ENCODE measurements around the gene TIMP1. TPM values are rescaled to one million over a fixed set of nuclear protein-coding genes. Genes with fewer than 3 reads are reported as not detected.

The TIMP1 gene
- total and polyA plus RNA-seq, 10 of the 15 experiments (the other 5 are each of a cell fraction or from before 2014, with no cell fraction given): 101 to 341 (median 134) TPM

DNA sequence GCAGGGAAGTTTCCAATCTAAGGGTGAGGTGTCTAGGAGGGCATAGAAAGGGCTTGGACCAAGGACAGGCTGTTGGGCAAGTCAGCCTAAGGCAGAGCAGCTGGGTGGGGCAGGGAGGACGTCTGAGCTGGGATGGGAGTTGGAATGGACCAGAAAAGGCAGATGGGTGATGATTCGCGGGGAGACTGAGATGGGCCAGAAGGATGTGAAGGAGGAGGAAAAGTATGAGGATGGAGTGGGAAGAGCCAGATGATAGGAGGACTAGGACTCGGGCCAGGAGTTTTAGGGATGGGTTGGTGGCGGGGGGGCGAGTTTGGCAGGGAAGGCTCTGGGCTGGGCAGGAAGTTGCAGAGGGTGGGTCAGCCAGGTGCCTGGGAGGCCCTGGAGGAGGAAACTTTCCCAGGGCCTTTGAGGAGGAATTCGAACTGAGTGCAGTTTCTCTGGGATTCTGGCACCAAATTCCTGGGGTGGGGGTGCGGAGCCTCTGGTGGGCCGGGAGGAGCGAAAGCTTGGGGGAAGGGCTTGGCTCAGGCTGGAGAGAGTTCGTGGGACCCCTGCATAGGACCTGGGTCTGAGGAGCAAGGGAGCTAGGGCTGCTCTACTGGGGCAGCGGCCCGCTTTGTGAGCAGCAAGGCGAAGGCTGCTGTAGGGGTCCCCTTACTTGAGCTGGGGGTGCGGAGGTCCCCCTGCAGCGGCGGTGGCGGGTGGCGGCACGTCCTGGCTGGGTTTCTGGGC, 8.7 kb upstream of the TIMP1 start:
- Histone ChIP-seq H3K27me3 (replicated peaks in 1 of 2; ENCODE audit: control insufficient read depth in 2 of 2, insufficient read depth in 2 of 2, low read length in 1 of 2) (no peaks in the 10 kb centered on the region), H3K4me2 (ENCODE audit: control insufficient read depth, insufficient read depth) (no peak overlapping the region), H3K9me3 (replicated peaks; ENCODE audit: control insufficient read depth, insufficient read depth, low read length) (no peaks in the 10 kb centered on the region; the same call in 2 of the 3 replicates), H3K27ac (ENCODE audit: control insufficient read depth, insufficient read depth) (no peak overlapping the region), H3K9ac (ENCODE audit: control insufficient read depth, insufficient read depth, low read length) (no peak overlapping the region), H3K79me2 (ENCODE audit: control insufficient read depth, insufficient read depth, low read length) (no peaks in the 10 kb centered on the region), H3K4me3 (no peak overlapping the region), H3K36me3 (ENCODE audit: control insufficient read depth in 2 of 2, insufficient read depth in 2 of 2, low read length in 1 of 2) (peaks cover 1 to 4% of the 10 kb centered on the region in 2 experiments; a peak in 3 of 4 replicates), H3K4me1 (ENCODE audit: control insufficient read depth, insufficient read depth, low read length) (no peaks in the 10 kb centered on the region), H2AFZ (ENCODE audit: control insufficient read depth, low read depth, low read length) (no peak overlapping the region), H4K20me1 (ENCODE audit: control insufficient read depth, insufficient read depth) (no peaks in the 10 kb centered on the region)
- intact Hi-C loops (cut with micrococcal nuclease; ENCODE audit: unreplicated experiment): no loop called here
- SMC1A ChIA-PET (ENCODE audit: uncharacterized antibody, unreplicated experiment): no interaction called here
- POLR2A ChIA-PET: no interaction called here
- RAD21 ChIA-PET (ENCODE audit: unreplicated experiment): no interaction called here
- TF ChIP-seq RFX5 (IDR thresholded peaks at IDR 0.05; ENCODE audit: low read depth, low read length) (no peak), HCFC1 (IDR thresholded peaks at IDR 0.05; ENCODE audit: low read length) (no peak), TCF12 (IDR thresholded peaks at IDR 0.05; ENCODE audit: low read depth, low read length) (no peak), POU2F2 (IDR thresholded peaks at IDR 0.05; ENCODE audit: borderline replicate concordance, low read depth, low read length) (no peak), NR2C2 (IDR thresholded peaks at IDR 0.05; ENCODE audit: borderline replicate concordance, control insufficient read depth, insufficient read length, low read depth) (no peak), SMAD1 (IDR thresholded peaks at IDR 0.05; ENCODE audit: low read depth, partially characterized antibody) (no peak), ASH2L (IDR thresholded peaks at IDR 0.05; ENCODE audit: borderline replicate concordance, low read depth) (no peak), PAX8 (IDR thresholded peaks at IDR 0.05) (no peak)
- CTCF ChIA-PET: no interaction called here
- 73% methylated on average over 20 of the region's 20 CpGs for WGBS (ENCODE audit: insufficient coverage, insufficient replicate concordance, low lambda C conversion rate, missing lambda C conversion rate)
- ATAC-seq: no peak
- FAIRE-seq: no peak
- DNase-seq (ENCODE audit: low read depth, low spot score): no peak
- in situ Hi-C loops (cut with MboI): no loop called here
- no TSS peak for BruUV-seq (replicated peaks)

DNA sequence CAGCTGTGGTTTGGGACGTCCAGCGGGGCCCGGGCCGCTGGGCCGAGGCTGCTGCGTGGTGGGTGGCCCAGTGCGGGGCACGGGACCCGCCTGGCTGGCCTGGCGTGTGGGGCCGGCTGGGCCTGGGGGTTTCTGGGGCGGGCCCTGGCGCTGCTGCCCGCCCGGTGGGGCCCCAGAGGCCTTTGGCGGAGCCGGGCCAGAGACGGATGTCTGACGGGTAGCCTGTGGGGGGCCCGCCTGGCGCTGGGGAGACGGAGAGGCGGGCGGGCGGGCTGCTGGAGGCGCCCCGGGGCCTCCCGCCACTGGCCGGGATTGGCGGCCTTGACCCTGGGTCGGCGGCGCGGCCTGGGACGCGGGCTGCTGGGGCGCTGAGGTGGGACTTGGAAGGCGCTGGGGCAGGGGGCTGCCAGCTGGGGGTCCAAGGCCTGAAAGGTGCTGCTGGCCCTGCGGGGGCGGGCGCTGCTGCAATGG, 8.1 kb upstream of the TIMP1 start:
- WGBS (ENCODE audit: insufficient coverage, insufficient replicate concordance, low lambda C conversion rate, missing lambda C conversion rate): 52% methylated on average over 20 of the region's 41 CpGs
- Histone ChIP-seq H3K4me3 (no peak overlapping the region), H3K27me3 (replicated peaks in 1 of 2; ENCODE audit: control insufficient read depth in 2 of 2, insufficient read depth in 2 of 2, low read length in 1 of 2) (no peaks in the 10 kb centered on the region), H4K20me1 (ENCODE audit: control insufficient read depth, insufficient read depth) (no peaks in the 10 kb centered on the region), H3K9ac (ENCODE audit: control insufficient read depth, insufficient read depth, low read length) (no peak overlapping the region), H3K4me2 (ENCODE audit: control insufficient read depth, insufficient read depth) (peak overlapping the region; percentile 7; the same call in 1 of the 2 replicates), H3K79me2 (ENCODE audit: control insufficient read depth, insufficient read depth, low read length) (no peaks in the 10 kb centered on the region), H3K36me3 (ENCODE audit: control insufficient read depth in 2 of 2, insufficient read depth in 2 of 2, low read length in 1 of 2) (peaks cover 0 to 4% of the 10 kb centered on the region in 2 experiments; a peak in 2 of 4 replicates), H3K4me1 (ENCODE audit: control insufficient read depth, insufficient read depth, low read length) (peaks cover 4% of the 10 kb centered on the region), H3K27ac (ENCODE audit: control insufficient read depth, insufficient read depth) (no peak overlapping the region), H3K9me3 (replicated peaks; ENCODE audit: control insufficient read depth, insufficient read depth, low read length) (no peaks in the 10 kb centered on the region; the same call in 2 of the 3 replicates), H2AFZ (ENCODE audit: control insufficient read depth, low read depth, low read length) (no peak overlapping the region)
- no peak for ATAC-seq
- ChIA-PET RAD21 (ENCODE audit: unreplicated experiment) (no interaction called here), SMC1A (ENCODE audit: uncharacterized antibody, unreplicated experiment) (no interaction called here), CTCF (no interaction called here), POLR2A (no interaction called here)
- BruUV-seq (replicated peaks): no TSS peak
- in situ Hi-C loops (cut with MboI): no loop called here
- no peak for DNase-seq (ENCODE audit: low read depth, low spot score)
- intact Hi-C loops (cut with micrococcal nuclease; ENCODE audit: unreplicated experiment): no loop called here
- FAIRE-seq: no peak
- TF ChIP-seq KLF5 (IDR thresholded peaks at IDR 0.05; ENCODE audit: partially characterized antibody) (no peak), ATF7 (IDR thresholded peaks at IDR 0.05; ENCODE audit: low read depth) (no peak), SMARCA5 (IDR thresholded peaks at IDR 0.05) (no peak)
- TF ChIP-seq, protein P1, sequence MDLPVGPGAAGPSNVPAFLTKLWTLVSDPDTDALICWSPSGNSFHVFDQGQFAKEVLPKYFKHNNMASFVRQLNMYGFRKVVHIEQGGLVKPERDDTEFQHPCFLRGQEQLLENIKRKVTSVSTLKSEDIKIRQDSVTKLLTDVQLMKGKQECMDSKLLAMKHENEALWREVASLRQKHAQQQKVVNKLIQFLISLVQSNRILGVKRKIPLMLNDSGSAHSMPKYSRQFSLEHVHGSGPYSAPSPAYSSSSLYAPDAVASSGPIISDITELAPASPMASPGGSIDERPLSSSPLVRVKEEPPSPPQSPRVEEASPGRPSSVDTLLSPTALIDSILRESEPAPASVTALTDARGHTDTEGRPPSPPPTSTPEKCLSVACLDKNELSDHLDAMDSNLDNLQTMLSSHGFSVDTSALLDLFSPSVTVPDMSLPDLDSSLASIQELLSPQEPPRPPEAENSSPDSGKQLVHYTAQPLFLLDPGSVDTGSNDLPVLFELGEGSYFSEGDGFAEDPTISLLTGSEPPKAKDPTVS (IDR thresholded peaks at IDR 0.05; ENCODE audit: low read depth, low read length): no peak
- TF ChIP-seq, protein P2, sequence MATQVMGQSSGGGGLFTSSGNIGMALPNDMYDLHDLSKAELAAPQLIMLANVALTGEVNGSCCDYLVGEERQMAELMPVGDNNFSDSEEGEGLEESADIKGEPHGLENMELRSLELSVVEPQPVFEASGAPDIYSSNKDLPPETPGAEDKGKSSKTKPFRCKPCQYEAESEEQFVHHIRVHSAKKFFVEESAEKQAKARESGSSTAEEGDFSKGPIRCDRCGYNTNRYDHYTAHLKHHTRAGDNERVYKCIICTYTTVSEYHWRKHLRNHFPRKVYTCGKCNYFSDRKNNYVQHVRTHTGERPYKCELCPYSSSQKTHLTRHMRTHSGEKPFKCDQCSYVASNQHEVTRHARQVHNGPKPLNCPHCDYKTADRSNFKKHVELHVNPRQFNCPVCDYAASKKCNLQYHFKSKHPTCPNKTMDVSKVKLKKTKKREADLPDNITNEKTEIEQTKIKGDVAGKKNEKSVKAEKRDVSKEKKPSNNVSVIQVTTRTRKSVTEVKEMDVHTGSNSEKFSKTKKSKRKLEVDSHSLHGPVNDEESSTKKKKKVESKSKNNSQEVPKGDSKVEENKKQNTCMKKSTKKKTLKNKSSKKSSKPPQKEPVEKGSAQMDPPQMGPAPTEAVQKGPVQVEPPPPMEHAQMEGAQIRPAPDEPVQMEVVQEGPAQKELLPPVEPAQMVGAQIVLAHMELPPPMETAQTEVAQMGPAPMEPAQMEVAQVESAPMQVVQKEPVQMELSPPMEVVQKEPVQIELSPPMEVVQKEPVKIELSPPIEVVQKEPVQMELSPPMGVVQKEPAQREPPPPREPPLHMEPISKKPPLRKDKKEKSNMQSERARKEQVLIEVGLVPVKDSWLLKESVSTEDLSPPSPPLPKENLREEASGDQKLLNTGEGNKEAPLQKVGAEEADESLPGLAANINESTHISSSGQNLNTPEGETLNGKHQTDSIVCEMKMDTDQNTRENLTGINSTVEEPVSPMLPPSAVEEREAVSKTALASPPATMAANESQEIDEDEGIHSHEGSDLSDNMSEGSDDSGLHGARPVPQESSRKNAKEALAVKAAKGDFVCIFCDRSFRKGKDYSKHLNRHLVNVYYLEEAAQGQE (IDR thresholded peaks at IDR 0.05; ENCODE audit: low read depth, low read length): no peak

Data from GM12878 (cell line).